Measurements from ENCODE around the gene HABP2. TPM values are rescaled to one million over a fixed set of nuclear protein-coding genes. Genes with fewer than 3 reads are reported as not detected.

Gene HABP2
- polyA plus RNA-seq, 3 donors, result not detected

DNA sequence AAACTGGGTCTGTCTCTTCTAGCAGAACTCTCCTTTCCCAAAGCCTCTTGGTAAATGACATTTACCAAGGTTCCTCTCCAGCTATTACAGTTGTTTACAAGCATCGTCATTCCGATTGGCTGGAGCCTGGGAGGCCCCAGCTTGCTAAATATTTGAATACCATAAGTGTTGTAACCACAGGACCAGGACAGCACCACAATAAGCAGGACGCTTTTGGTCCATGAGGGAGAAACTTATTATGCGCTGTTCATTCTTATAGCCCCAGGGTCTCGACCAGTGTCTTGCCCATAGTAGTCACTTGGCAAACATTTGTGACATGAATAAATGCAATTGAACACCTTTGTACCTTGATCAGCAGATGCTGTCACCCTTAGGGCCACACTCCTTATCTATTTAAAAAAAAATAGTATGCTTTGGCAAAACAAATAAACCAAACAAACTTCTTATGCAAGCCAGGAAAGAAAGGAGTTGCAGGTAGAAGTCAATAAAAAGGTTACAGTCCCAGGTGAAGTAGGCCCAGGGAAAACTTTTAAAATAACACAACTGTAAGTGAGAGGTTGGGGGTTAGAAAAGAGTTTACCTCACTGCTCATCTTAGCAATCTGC, 78.2 kb downstream of the HABP2 start:
- intact Hi-C loops (cut with micrococcal nuclease), result no loop called here
- TF ChIP-seq, protein P1, sequence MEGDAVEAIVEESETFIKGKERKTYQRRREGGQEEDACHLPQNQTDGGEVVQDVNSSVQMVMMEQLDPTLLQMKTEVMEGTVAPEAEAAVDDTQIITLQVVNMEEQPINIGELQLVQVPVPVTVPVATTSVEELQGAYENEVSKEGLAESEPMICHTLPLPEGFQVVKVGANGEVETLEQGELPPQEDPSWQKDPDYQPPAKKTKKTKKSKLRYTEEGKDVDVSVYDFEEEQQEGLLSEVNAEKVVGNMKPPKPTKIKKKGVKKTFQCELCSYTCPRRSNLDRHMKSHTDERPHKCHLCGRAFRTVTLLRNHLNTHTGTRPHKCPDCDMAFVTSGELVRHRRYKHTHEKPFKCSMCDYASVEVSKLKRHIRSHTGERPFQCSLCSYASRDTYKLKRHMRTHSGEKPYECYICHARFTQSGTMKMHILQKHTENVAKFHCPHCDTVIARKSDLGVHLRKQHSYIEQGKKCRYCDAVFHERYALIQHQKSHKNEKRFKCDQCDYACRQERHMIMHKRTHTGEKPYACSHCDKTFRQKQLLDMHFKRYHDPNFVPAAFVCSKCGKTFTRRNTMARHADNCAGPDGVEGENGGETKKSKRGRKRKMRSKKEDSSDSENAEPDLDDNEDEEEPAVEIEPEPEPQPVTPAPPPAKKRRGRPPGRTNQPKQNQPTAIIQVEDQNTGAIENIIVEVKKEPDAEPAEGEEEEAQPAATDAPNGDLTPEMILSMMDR (IDR thresholded peaks at IDR 0.05), result no peak
- Mint-ChIP-seq H3K4me3 (no peak overlapping the region), H3K36me3 (no peaks in the 10 kb centered on the region), H3K27ac (no peak overlapping the region), H3K27me3 (ENCODE audit: low read depth in 3 of 3) (peaks cover 1 to 6% (median 2%) of the 10 kb centered on the region in 3 donors), H3K4me1 (no peaks in the 10 kb centered on the region), H3K9me3 (peaks cover 0 to 14% (median 7%) of the 10 kb centered on the region in 7 donors)
- H3K9me3 ChIP-seq (replicated peaks in 1 of 2; ENCODE audit: control insufficient read depth in 1 of 2, insufficient read depth in 1 of 2, low read length in 2 of 2), result no peaks in the 10 kb centered on the region
- no peak overlapping the region for H3K4me3 ChIP-seq (replicated peaks in 1 of 3; ENCODE audit: low read depth in 2 of 3, low read length in 3 of 3)
- H3K4me2 ChIP-seq (replicated peaks; ENCODE audit: extremely low read depth, low read length, poor library complexity, severe bottlenecking), result no peak overlapping the region
- no peaks in the 10 kb centered on the region for H3K4me1 ChIP-seq (ENCODE audit: control insufficient read depth in 1 of 2, insufficient read depth in 2 of 2, low read length in 2 of 2)
- no peaks in the 10 kb centered on the region for H3K27me3 ChIP-seq (ENCODE audit: control insufficient read depth in 2 of 2, insufficient read depth in 2 of 2, low read length in 2 of 2)
- no peak overlapping the region for H3K9ac ChIP-seq (ENCODE audit: insufficient read depth, low read length, poor library complexity, severe bottlenecking)
- no peaks in the 10 kb centered on the region for H3K79me2 ChIP-seq (ENCODE audit: insufficient read depth, low read length)
- WGBS (ENCODE audit: insufficient coverage), result 95% methylated on average over 3 of the region's 5 CpGs
- no peaks in the 10 kb centered on the region for H4K20me1 ChIP-seq (ENCODE audit: insufficient read depth, low read length)
- no peak overlapping the region for H3K27ac ChIP-seq (ENCODE audit: low read depth in 1 of 2, low read length in 2 of 2)
- no peak for DNase-seq
- no peak overlapping the region for H2AFZ ChIP-seq (ENCODE audit: insufficient read depth, low read depth, low read length, poor library complexity, severe bottlenecking)
- no peaks in the 10 kb centered on the region for H3K36me3 ChIP-seq (replicated peaks in 1 of 2; ENCODE audit: control insufficient read depth in 1 of 2, insufficient read depth in 2 of 2, low read length in 2 of 2)

GRCh38 chr10:113631684-113632367, 79.0 kb downstream of the HABP2 start:
- Histone ChIP-seq H3K27ac (ENCODE audit: low read depth in 1 of 2, low read length in 2 of 2) (no peak overlapping the region), H3K4me3 (replicated peaks in 1 of 3; ENCODE audit: low read depth in 2 of 3, low read length in 3 of 3) (no peak overlapping the region), H3K9me3 (replicated peaks in 1 of 2; ENCODE audit: control insufficient read depth in 1 of 2, insufficient read depth in 1 of 2, low read length in 2 of 2) (no peaks in the 10 kb centered on the region), H3K36me3 (replicated peaks in 1 of 2; ENCODE audit: control insufficient read depth in 1 of 2, insufficient read depth in 2 of 2, low read length in 2 of 2) (no peaks in the 10 kb centered on the region), H3K9ac (ENCODE audit: insufficient read depth, low read length, poor library complexity, severe bottlenecking) (no peak overlapping the region), H3K79me2 (ENCODE audit: insufficient read depth, low read length) (no peaks in the 10 kb centered on the region), H3K27me3 (ENCODE audit: control insufficient read depth in 2 of 2, insufficient read depth in 2 of 2, low read length in 2 of 2) (no peaks in the 10 kb centered on the region), H3K4me2 (replicated peaks; ENCODE audit: extremely low read depth, low read length, poor library complexity, severe bottlenecking) (no peak overlapping the region), H4K20me1 (ENCODE audit: insufficient read depth, low read length) (no peaks in the 10 kb centered on the region), H3K4me1 (ENCODE audit: control insufficient read depth in 1 of 2, insufficient read depth in 2 of 2, low read length in 2 of 2) (no peaks in the 10 kb centered on the region), H2AFZ (ENCODE audit: insufficient read depth, low read depth, low read length, poor library complexity, severe bottlenecking) (no peak overlapping the region)
- no peaks in the 10 kb centered on the region for H3K4me1 Mint-ChIP-seq
- peaks cover 2 to 6% (median 2%) of the 10 kb centered on the region in 3 donors for H3K27me3 Mint-ChIP-seq (ENCODE audit: low read depth in 3 of 3)
- WGBS (ENCODE audit: insufficient coverage), result 92% methylated on average over 2 of the region's 6 CpGs
- no peak overlapping the region for H3K4me3 Mint-ChIP-seq
- no peak for DNase-seq
- H3K9me3 Mint-ChIP-seq, result peaks cover 0 to 16% (median 9%) of the 10 kb centered on the region in 7 donors
- TF ChIP-seq, protein P1 (IDR thresholded peaks at IDR 0.05), result no peak
- H3K27ac Mint-ChIP-seq, result no peak overlapping the region
- no peaks in the 10 kb centered on the region for H3K36me3 Mint-ChIP-seq
- intact Hi-C loops (cut with micrococcal nuclease), result no loop called here

Other genes with a start within 250 kb of the HABP2 start
- not detected for gene NRAP, start 111.0 kb downstream of the HABP2 start, polyA plus RNA-seq
- gene CASP7, start 126.9 kb downstream of the HABP2 start, polyA plus RNA-seq, result 10 to 100 TPM in 2 of 3 donors, 1 to 10 TPM in 1; 9.9 to 26.1 (median 16.0) TPM
- gene PLEKHS1, start 198.6 kb downstream of the HABP2 start, polyA plus RNA-seq, result under 1 TPM in 1 of 3 donors, not detected in 2; 0.08 TPM

Data from CD14-positive monocyte (primary cell).